A673 (cell line): ENCODE results near the gene CFAP73. TPM values are rescaled to one million over a fixed set of nuclear protein-coding genes. Genes with fewer than 3 reads are reported as not detected.

Experiments
- BruUV-seq: library from RNA; stranded (reverse); fragments of 400-500 nt; replicated peaks from 2 replicates; lab custom pipeline; 2021; lab: Mats Ljungman, UMichigan
- CTCF ChIA-PET: fragments of 300-600 bp; sonication (Branson Sonifier 250); formaldehyde crosslinking; loops from one replicate; lab custom pipeline; 2022; ENCODE audit warnings: antibody characterized with exemption; lab: Charles Lee
- POLR2A ChIA-PET: fragments of 300-600 bp; sonication (Branson Sonifier 250); formaldehyde crosslinking; loops from one replicate; lab custom pipeline; 2022; ENCODE audit warnings: antibody characterized with exemption; ENCODE audit not compliant: low non-redundant PET; lab: Charles Lee
- DNase-seq: peaks from one replicate; pipeline ENCODE4 v3.0.0-alpha.2; 2015; ENCODE audit warnings: low spot score
- H3K27ac ChIP-seq: fragments of 200-600 bp; sonication (generic); 2 replicates; pipeline ENCODE4 v1.5.1; 2016; ENCODE audit warnings: mixed run types, low read depth, mild to moderate bottlenecking, mixed read lengths, antibody characterized with exemption, low read length; ENCODE audit not compliant: poor library complexity, severe bottlenecking
- H3K27me3 ChIP-seq: fragments of 200-600 bp; sonication (generic); replicated peaks from 2 replicates; pipeline ENCODE4 v1.6.1; 2017; ENCODE audit warnings: mixed run types, low read depth, mild to moderate bottlenecking, mixed read lengths, antibody characterized with exemption, low read length; ENCODE audit not compliant: insufficient read depth, poor library complexity
- H3K36me3 ChIP-seq: fragments of 200-600 bp; sonication (generic); 2 replicates; pipeline ENCODE4 v1.6.1; 2016; ENCODE audit warnings: mixed run types, mild to moderate bottlenecking, mixed read lengths, antibody characterized with exemption, low read length; ENCODE audit not compliant: insufficient read depth, poor library complexity, severe bottlenecking
- H3K4me1 ChIP-seq: fragments of 200-600 bp; sonication (generic); 2 replicates; pipeline ENCODE4 v1.6.1; 2017; ENCODE audit warnings: mixed run types, mild to moderate bottlenecking, mixed read lengths, antibody characterized with exemption, low read length; ENCODE audit not compliant: insufficient read depth, poor library complexity, severe bottlenecking
- H3K4me3 ChIP-seq: fragments of 200-600 bp; sonication (generic); 2 replicates; pipeline ENCODE4 v1.5.1; 2016; ENCODE audit warnings: low read depth, mixed run types, mild to moderate bottlenecking, mixed read lengths, low read length; ENCODE audit not compliant: poor library complexity, severe bottlenecking
- H3K9me3 ChIP-seq: fragments of 200-600 bp; sonication (generic); 2 replicates; pipeline ENCODE4 v1.6.1; 2016; ENCODE audit warnings: mixed run types, low read depth, mild to moderate bottlenecking, mixed read lengths, antibody characterized with exemption, low read length; ENCODE audit not compliant: poor library complexity, severe bottlenecking
- CTCF ChIP-seq: fragments of 300-800, 200-600 bp; sonication (generic); conservative IDR thresholded peaks from 2 replicates; pipeline ENCODE4 v1.5.1; 2017; ENCODE audit warnings: low read depth, mild to moderate bottlenecking, antibody characterized with exemption, low read length, moderate library complexity, mixed read lengths
- EZH2 ChIP-seq: fragments of 200-600 bp; sonication (generic); IDR thresholded peaks from 2 replicates; pipeline ENCODE4 v1.6.1; 2017; ENCODE audit warnings: borderline replicate concordance, low read depth, mild to moderate bottlenecking, mixed read lengths, antibody characterized with exemption, low read length; ENCODE audit not compliant: poor library complexity, severe bottlenecking
- intact Hi-C: fragments of 100-400 bp; cut with micrococcal nuclease; formaldehyde crosslinking; loops from one replicate; pipeline ENCODE4 v1.10.0; 2022; ENCODE audit not compliant: unreplicated experiment
- total RNA-seq: library from RNA; stranded (reverse); gene quantifications from 2 replicates; pipeline ENCODE4 v1.2.3, GENCODE V29; 2021

CFAP73 gene
- total RNA-seq, 1 experiment from 2014 or later: not detected

GRCh38 chr12:113112043-113112899 is 37.3 kb upstream of the CFAP73 start:
- no peak overlapping the region for H3K27ac ChIP-seq
- H3K4me1 ChIP-seq: no peaks in the 10 kb centered on the region
- no TSS peak for BruUV-seq
- H3K4me3 ChIP-seq: no peak overlapping the region
- H3K36me3 ChIP-seq: no peaks in the 10 kb centered on the region
- CTCF ChIA-PET: no interaction called here
- no peaks in the 10 kb centered on the region for H3K9me3 ChIP-seq
- POLR2A ChIA-PET: no interaction called here
- intact Hi-C loops: no loop called here
- H3K27me3 ChIP-seq: no peaks in the 10 kb centered on the region
- no peak for DNase-seq
- TF ChIP-seq EZH2 (no peak), CTCF (no peak)

GRCh38 chr12:113113397-113113796 is 36.1 kb upstream of the CFAP73 start:
- Histone ChIP-seq H3K27ac (no peak overlapping the region), H3K27me3 (no peaks in the 10 kb centered on the region), H3K4me1 (no peaks in the 10 kb centered on the region), H3K9me3 (no peaks in the 10 kb centered on the region), H3K4me3 (no peak overlapping the region), H3K36me3 (no peaks in the 10 kb centered on the region)
- BruUV-seq: no TSS peak
- POLR2A ChIA-PET: no interaction called here
- no peak for DNase-seq
- CTCF ChIA-PET: no interaction called here
- TF ChIP-seq CTCF: no peak
- TF ChIP-seq EZH2: no peak
- intact Hi-C loops: no loop called here

GRCh38 chr12:113114447-113115178 is 34.9 kb upstream of the CFAP73 start:
- TF ChIP-seq CTCF (no peak), EZH2 (no peak)
- no peaks in the 10 kb centered on the region for H3K36me3 ChIP-seq
- H3K9me3 ChIP-seq: no peaks in the 10 kb centered on the region
- intact Hi-C loops: no loop called here
- H3K27ac ChIP-seq: no peak overlapping the region
- POLR2A ChIA-PET: no interaction called here
- BruUV-seq: no TSS peak
- H3K4me1 ChIP-seq: no peaks in the 10 kb centered on the region
- CTCF ChIA-PET: interaction anchor here (0.6 kb wide), 1 partner anchor 402 kb away, joined by 3 read pairs; no protein-coding TSS in a partner anchor
- DNase-seq: no peak
- H3K4me3 ChIP-seq: no peak overlapping the region
- H3K27me3 ChIP-seq: no peaks in the 10 kb centered on the region
